Tracheal epithelial cell (primary cell): ENCODE data around the gene PUM1. TPM values are rescaled to one million over a fixed set of nuclear protein-coding genes. Genes with fewer than 3 reads are reported as not detected.

Source experiments
- total RNA-seq: library from RNA; depleted of rRNA; stranded (reverse); fragments of >200 nt; gene quantifications from 2 replicates; pipeline ENCODE4 v1.2.1, GENCODE V29; 2014

The PUM1 gene, protein sequence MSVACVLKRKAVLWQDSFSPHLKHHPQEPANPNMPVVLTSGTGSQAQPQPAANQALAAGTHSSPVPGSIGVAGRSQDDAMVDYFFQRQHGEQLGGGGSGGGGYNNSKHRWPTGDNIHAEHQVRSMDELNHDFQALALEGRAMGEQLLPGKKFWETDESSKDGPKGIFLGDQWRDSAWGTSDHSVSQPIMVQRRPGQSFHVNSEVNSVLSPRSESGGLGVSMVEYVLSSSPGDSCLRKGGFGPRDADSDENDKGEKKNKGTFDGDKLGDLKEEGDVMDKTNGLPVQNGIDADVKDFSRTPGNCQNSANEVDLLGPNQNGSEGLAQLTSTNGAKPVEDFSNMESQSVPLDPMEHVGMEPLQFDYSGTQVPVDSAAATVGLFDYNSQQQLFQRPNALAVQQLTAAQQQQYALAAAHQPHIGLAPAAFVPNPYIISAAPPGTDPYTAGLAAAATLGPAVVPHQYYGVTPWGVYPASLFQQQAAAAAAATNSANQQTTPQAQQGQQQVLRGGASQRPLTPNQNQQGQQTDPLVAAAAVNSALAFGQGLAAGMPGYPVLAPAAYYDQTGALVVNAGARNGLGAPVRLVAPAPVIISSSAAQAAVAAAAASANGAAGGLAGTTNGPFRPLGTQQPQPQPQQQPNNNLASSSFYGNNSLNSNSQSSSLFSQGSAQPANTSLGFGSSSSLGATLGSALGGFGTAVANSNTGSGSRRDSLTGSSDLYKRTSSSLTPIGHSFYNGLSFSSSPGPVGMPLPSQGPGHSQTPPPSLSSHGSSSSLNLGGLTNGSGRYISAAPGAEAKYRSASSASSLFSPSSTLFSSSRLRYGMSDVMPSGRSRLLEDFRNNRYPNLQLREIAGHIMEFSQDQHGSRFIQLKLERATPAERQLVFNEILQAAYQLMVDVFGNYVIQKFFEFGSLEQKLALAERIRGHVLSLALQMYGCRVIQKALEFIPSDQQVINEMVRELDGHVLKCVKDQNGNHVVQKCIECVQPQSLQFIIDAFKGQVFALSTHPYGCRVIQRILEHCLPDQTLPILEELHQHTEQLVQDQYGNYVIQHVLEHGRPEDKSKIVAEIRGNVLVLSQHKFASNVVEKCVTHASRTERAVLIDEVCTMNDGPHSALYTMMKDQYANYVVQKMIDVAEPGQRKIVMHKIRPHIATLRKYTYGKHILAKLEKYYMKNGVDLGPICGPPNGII
- total RNA-seq: 55.2 and 81.7 TPM in 2 replicates

GRCh38 chr1:31065310-31066217, at the start of gene PUM1:
PUM1 (minus strand) TSS chr1:31065717; CDS start chr1:31059566, 6,151 bp downstream.

GRCh38 chr1:30908696-30909364, 156.7 kb downstream of the PUM1 start, which contains the start of gene SDC3:
SDC3 (minus strand) TSS chr1:30908758; CDS start chr1:30908586, 172 bp downstream.

Other genes with a start within 250 kb of the PUM1 start
- 2.1 and 11.1 TPM in 2 replicates for gene SDC3, start 157.0 kb downstream of the PUM1 start, total RNA-seq
- 0.24 TPM in 1 of 2 replicates, not detected in the other for gene NKAIN1, start 174.2 kb upstream of the PUM1 start, total RNA-seq
- gene SNRNP40, start 231.1 kb upstream of the PUM1 start, total RNA-seq: 80.0 and 123 TPM in 2 replicates
- 31.1 and 33.3 TPM in 2 replicates for gene ZCCHC17, start 231.3 kb upstream of the PUM1 start, total RNA-seq